ACHN (cell line): Measurements from ENCODE around the gene NKAIN2.
"Not testable (repeated sequence)": the region's sequence is repeated elsewhere in the genome, so short reads cannot be mapped to it uniquely, and the experiment has no call there.

Experiments
- DNase-seq: peaks from one replicate; pipeline ENCODE4 v3.0.0-alpha.2; 2015
- in situ Hi-C: cut with HindIII; loops from 2 replicates; pipeline ENCODE4 v1.10.0; 2017; ENCODE audit warnings: low sequenced_read_pairs, low pct_ligation_motif_present, low pct_unique_long_range_greater_than_20kb

The NKAIN2 gene

GRCh38 chr6:124658053-124658452 is 854.4 kb downstream of the NKAIN2 start:
- in situ Hi-C loops: no loop called here
- no peak for DNase-seq

- DNase-seq: no peak
- in situ Hi-C loops: no loop called here
These were observed 855.8 kb downstream of the NKAIN2 start for GRCh38 chr6:124659427-124659826.

- in situ Hi-C loops: no loop called here
- no peak for DNase-seq
These were observed 856.5 kb downstream of the NKAIN2 start for GRCh38 chr6:124660185-124660584.

- in situ Hi-C loops: no loop called here
- no peak for DNase-seq
These were observed 857.5 kb downstream of the NKAIN2 start for GRCh38 chr6:124661097-124661661.

- in situ Hi-C loops: no loop called here
- no peak for DNase-seq
These were observed 864.4 kb downstream of the NKAIN2 start for GRCh38 chr6:124668028-124668427.

GRCh38 chr6:124669713-124670480 is 866.2 kb downstream of the NKAIN2 start:
- DNase-seq: no peak
- in situ Hi-C loops: no loop called here

- no peak for DNase-seq
- in situ Hi-C loops: no loop called here
These were observed 867.1 kb downstream of the NKAIN2 start for GRCh38 chr6:124670801-124671200.

- in situ Hi-C loops: no loop called here
- DNase-seq: no peak
These were observed 867.7 kb downstream of the NKAIN2 start for GRCh38 chr6:124671324-124671723.

- DNase-seq: no peak
- in situ Hi-C loops: no loop called here
These were observed 870.4 kb downstream of the NKAIN2 start for GRCh38 chr6:124674042-124674441.

GRCh38 chr6:124676033-124676432 is 872.4 kb downstream of the NKAIN2 start:
- DNase-seq: no peak
- in situ Hi-C loops: no loop called here

GRCh38 chr6:124677874-124678273 is 874.2 kb downstream of the NKAIN2 start:
- in situ Hi-C loops: no loop called here

GRCh38 chr6:124679387-124679786 is 875.7 kb downstream of the NKAIN2 start:
- in situ Hi-C loops: no loop called here

More at GRCh38 chr6:124677874-124678273, 874.2 kb downstream of the NKAIN2 start:
- no peak for DNase-seq

GRCh38 chr6:124682751-124683150 is 879.1 kb downstream of the NKAIN2 start:
- in situ Hi-C loops: no loop called here
- no peak for DNase-seq

More at GRCh38 chr6:124679387-124679786, 875.7 kb downstream of the NKAIN2 start:
- no peak for DNase-seq

GRCh38 chr6:124683507-124683906 is 879.8 kb downstream of the NKAIN2 start:
- DNase-seq: no peak

GRCh38 chr6:124684621-124685020 is 881.0 kb downstream of the NKAIN2 start:
- in situ Hi-C loops: no loop called here
- DNase-seq: no peak

More at GRCh38 chr6:124683507-124683906, 879.8 kb downstream of the NKAIN2 start:
- in situ Hi-C loops: no loop called here

- DNase-seq: no peak
- in situ Hi-C loops: no loop called here
These were observed 884.7 kb downstream of the NKAIN2 start for GRCh38 chr6:124688369-124688768.

GRCh38 chr6:124694139-124694705 is 890.6 kb downstream of the NKAIN2 start:
- in situ Hi-C loops: no loop called here
- no peak for DNase-seq

GRCh38 chr6:124699038-124699437 is 895.4 kb downstream of the NKAIN2 start:
- in situ Hi-C loops: no loop called here
- DNase-seq: no peak

- DNase-seq: no peak
- in situ Hi-C loops: no loop called here
These were observed 899.9 kb downstream of the NKAIN2 start for GRCh38 chr6:124703541-124703940.

- DNase-seq, in situ Hi-C loops: not testable (repeated sequence)
These were observed 908.9 kb downstream of the NKAIN2 start for GRCh38 chr6:124712532-124712931.
